Measurements from ENCODE around the gene KYAT1. TPM values are rescaled to one million over a fixed set of nuclear protein-coding genes. Genes with fewer than 3 reads are reported as not detected.

KYAT1 gene
- total RNA-seq, 2 donors from 2014 or later = 5.4 to 14.2 TPM

DNA sequence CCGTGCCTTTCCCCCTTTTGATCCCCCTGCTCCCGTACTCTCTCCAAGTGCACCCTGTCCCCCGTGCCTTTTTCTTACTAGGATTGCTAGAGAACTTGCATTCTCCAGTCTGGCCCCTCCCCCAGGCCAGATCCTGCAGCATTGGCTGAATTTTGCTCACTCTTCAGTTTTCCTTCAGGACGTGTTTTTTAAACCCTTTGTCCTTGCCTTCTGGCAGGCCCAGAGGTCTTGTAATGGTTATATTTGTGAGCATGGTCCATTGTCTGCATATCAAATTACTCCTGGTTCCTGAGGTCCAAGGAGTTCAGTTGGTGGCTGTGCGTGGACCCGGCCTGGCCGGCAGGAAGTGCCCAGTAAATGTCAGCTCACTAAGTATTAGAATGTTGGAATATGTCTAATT, 94.1 kb downstream of the KYAT1 start:
- Histone ChIP-seq H3K27me3 (replicated peaks; ENCODE audit: insufficient read depth) (no peaks in the 10 kb centered on the region), H3K36me3 (peaks cover 22% of the 10 kb centered on the region), H3K27ac (peak overlapping the region; percentile 48 to 82), H3K9me3 (no peaks in the 10 kb centered on the region), H3K4me1 (ENCODE audit: control insufficient read depth in 1 of 2, low read depth in 2 of 2) (peaks cover 7 to 25% of the 10 kb centered on the region in 2 donors), H3K4me3 (peak overlapping the region; percentile 97)
- ATAC-seq (ENCODE audit: insufficient number of reproducible peaks, low FRiP score, low read depth) (no peak), DNase-seq (ENCODE audit: low spot score) (no peak)
- TF ChIP-seq, protein P1, sequence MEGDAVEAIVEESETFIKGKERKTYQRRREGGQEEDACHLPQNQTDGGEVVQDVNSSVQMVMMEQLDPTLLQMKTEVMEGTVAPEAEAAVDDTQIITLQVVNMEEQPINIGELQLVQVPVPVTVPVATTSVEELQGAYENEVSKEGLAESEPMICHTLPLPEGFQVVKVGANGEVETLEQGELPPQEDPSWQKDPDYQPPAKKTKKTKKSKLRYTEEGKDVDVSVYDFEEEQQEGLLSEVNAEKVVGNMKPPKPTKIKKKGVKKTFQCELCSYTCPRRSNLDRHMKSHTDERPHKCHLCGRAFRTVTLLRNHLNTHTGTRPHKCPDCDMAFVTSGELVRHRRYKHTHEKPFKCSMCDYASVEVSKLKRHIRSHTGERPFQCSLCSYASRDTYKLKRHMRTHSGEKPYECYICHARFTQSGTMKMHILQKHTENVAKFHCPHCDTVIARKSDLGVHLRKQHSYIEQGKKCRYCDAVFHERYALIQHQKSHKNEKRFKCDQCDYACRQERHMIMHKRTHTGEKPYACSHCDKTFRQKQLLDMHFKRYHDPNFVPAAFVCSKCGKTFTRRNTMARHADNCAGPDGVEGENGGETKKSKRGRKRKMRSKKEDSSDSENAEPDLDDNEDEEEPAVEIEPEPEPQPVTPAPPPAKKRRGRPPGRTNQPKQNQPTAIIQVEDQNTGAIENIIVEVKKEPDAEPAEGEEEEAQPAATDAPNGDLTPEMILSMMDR (IDR thresholded peaks at IDR 0.05) = no peak

DNA sequence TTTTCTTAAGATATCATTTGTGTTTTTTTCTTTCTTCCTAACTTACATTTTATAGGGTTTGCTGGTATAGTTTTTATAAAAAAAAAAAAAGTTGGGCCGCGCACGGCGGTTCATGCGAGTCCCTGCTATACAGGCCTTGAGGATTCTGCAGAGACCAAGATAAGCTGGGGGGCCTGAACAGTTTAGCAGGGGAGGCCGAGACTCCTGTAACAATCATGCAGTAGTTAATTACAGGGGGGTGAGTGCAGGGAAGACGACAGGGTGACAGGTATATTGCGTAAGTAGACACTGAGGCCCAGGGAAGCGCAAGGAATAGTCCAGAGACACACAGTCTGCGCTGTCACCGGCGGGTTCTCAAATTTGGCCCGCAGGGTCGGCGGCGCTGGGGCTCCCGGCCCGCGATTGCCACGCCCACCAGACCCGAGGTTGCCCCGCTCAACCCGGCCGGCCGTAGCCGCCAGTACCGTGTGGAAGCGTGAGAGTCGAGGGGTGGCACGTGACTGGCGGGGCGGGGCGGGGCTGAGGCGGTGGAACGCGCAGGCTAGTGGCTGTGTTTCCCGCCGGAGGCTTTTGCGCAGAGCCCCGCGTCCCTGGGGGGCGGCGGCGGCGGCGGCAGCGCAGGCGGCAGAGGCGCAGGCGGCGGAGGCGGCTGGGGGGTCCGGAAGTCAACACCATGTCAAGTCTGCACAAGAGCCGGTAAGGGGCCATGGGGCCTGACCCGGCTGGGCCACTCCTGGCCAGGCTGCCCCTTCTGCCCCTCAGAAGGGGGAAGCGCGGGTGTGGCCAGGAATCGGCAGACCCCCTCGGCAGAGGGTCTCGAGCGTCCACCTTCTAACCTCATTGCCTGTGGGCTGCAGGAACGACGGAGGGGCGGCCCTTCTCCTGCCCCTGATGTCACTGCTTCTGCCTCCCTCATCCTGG, 94.8 kb downstream of the KYAT1 start, which contains the start of gene TBC1D13:
Gene TBC1D13 (plus strand): TSS at position 573 of the 921 bp plus-strand sequence. CDS start 101 bp downstream, at position 674.
- Histone ChIP-seq H3K27ac (peak within 1 kb of the TSS; percentile 48 to 82), H3K9me3 (no peaks in the 10 kb centered on the region), H3K4me3 (peak within 1 kb of the TSS; percentile 97), H3K4me1 (ENCODE audit: control insufficient read depth in 1 of 2, low read depth in 2 of 2) (peaks cover 7 to 25% of the 10 kb centered on the region in 2 donors), H3K27me3 (replicated peaks; ENCODE audit: insufficient read depth) (no peaks in the 10 kb centered on the region), H3K36me3 (peaks cover 16% of the 10 kb centered on the region)
- ATAC-seq (ENCODE audit: insufficient number of reproducible peaks, low FRiP score, low read depth) (peak; percentile 46), DNase-seq (ENCODE audit: low spot score) (peak; percentile 61)
- TF ChIP-seq, protein P1 (IDR thresholded peaks at IDR 0.05) = no peak

DNA sequence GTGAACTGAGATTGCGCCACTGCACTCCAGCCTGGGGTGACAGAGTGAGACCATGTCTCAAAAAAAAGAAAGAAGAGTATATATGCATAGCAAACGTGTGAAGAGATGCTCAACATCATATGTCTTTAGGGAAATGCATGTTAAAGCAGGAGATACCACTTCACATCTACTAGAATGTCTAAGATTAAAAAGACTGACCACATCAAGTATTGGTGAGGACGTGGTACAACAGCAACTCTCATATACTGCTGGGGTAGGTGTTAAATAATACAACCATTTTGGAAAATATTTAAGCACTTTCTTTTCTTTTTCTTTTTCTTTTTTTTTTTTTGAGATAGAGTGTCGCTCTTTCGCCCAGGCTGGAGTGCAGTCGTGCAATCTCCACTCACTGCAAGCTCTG, 96.3 kb downstream of the KYAT1 start:
- H3K9me3 ChIP-seq = no peaks in the 10 kb centered on the region
- TF ChIP-seq, protein P1 (IDR thresholded peaks at IDR 0.05) = no peak
- no peak overlapping the region for H3K4me3 ChIP-seq
- no peak overlapping the region for H3K27ac ChIP-seq
- ATAC-seq (ENCODE audit: insufficient number of reproducible peaks, low FRiP score, low read depth) = no peak
- no peak for DNase-seq (ENCODE audit: low spot score)
- no peaks in the 10 kb centered on the region for H3K27me3 ChIP-seq (replicated peaks; ENCODE audit: insufficient read depth)
- peaks cover 7 to 25% of the 10 kb centered on the region in 2 donors for H3K4me1 ChIP-seq (ENCODE audit: control insufficient read depth in 1 of 2, low read depth in 2 of 2)
- peaks cover 2% of the 10 kb centered on the region for H3K36me3 ChIP-seq

Other genes with a start within 250 kb of the KYAT1 start
- 10 to 100 TPM; 30.8 to 43.9 TPM for gene DYNC2I2, start 225.1 kb downstream of the KYAT1 start, total RNA-seq
- gene SET, start 192.7 kb downstream of the KYAT1 start, total RNA-seq = 100 to 1,000 TPM in 1 of 2 donors, 10 to 100 TPM in 1; 83.3 to 201 TPM
- gene PKN3, start 179.4 kb downstream of the KYAT1 start, total RNA-seq = 1 to 10 TPM; 4.4 to 4.7 TPM
- 10 to 100 TPM; 37.0 to 70.3 TPM for gene ZDHHC12, start 157.8 kb downstream of the KYAT1 start, total RNA-seq
- 10 to 100 TPM; 42.5 to 65.4 TPM for gene ZER1, start 110.0 kb downstream of the KYAT1 start, total RNA-seq
- 10 to 100 TPM; 15.6 to 25.7 TPM for gene TBC1D13, start 94.7 kb downstream of the KYAT1 start, total RNA-seq
- 10 to 100 TPM; 21.2 to 26.4 TPM for gene ENDOG, start 63.5 kb downstream of the KYAT1 start, total RNA-seq
- 10 to 100 TPM; 18.2 to 38.6 TPM for gene SPOUT1, start 52.2 kb downstream of the KYAT1 start, total RNA-seq
- gene LRRC8A, start 183 bp upstream of the KYAT1 start, total RNA-seq = 100 to 1,000 TPM; 125 to 161 TPM
- gene PHYHD1, start 39.0 kb upstream of the KYAT1 start, total RNA-seq = 10 to 100 TPM; 21.1 to 36.3 TPM
- gene DOLK, start 65.7 kb upstream of the KYAT1 start, total RNA-seq = 10 to 100 TPM; 10.6 to 17.6 TPM
- gene NUP188, start 65.7 kb upstream of the KYAT1 start, total RNA-seq = 100 to 1,000 TPM in 1 of 2 donors, 10 to 100 TPM in 1; 75.7 to 106 TPM
- 100 to 1,000 TPM; 101 to 184 TPM for gene SH3GLB2, start 146.4 kb upstream of the KYAT1 start, total RNA-seq
- gene MIGA2, start 154.7 kb upstream of the KYAT1 start, total RNA-seq = 10 to 100 TPM; 30.3 to 31.3 TPM
- 1 to 10 TPM; 3.4 to 9.7 TPM for gene DOLPP1, start 199.2 kb upstream of the KYAT1 start, total RNA-seq
- 100 to 1,000 TPM in 1 of 2 donors, 10 to 100 TPM in 1; 57.8 to 102 TPM for gene CRAT, start 228.8 kb upstream of the KYAT1 start, total RNA-seq
- 10 to 100 TPM; 72.2 to 93.3 TPM for gene PTPA, start 229.5 kb upstream of the KYAT1 start, total RNA-seq

Data from thoracic aorta (tissue), 2 donors.